GM21390 (cell line): ENCODE data around the gene PDE4D.

Source experiments
- ATAC-seq: cut with Tn5 transposase; IDR thresholded peaks from one replicate; pipeline ENCODE4 v1.9.1; 2021; ENCODE audit not compliant: unreplicated experiment

Gene PDE4D

GRCh38 chr5:59099270-59099994 is 794.1 kb downstream of the PDE4D start:
- ATAC-seq = peak; percentile 90

DNA sequence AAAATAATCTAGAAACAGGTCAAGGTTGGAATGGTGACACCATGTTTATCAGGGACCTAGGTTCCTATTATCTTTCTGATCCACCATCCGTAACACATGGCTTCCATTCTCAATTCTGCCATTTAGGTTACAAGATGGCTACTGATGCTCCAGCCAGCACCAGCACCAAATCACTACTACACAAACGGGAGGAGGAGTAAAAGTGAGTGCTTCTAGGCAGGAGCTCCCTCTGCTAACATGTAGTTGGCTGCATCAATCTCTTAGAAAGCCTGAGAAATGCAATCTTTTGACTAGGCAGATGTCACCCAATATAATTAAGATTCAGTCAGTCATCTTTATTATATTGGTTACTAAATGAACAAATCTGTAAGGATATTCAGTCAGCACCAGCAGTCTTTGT is 794.8 kb downstream of the PDE4D start:
- ATAC-seq = no peak

DNA sequence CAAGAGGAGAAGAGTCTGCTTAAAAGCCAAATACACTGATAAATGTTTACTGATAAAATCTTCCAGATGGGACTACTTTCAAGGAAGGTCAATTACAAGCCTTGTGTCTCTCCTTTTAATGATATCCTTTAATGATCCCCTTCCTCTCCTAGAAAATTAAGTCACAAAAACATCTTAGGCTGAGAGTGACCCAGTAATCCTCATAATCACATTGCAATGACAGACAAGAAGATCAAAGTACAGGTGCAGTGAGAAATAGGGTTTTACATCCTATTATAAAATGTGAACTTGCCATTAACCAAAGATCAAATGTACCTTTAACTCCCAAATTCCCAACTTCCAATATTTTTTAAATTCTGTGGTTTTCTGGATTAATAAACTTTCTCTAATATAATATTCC is 795.8 kb downstream of the PDE4D start:
- ATAC-seq = no peak

GRCh38 chr5:59097116-59097515 is 796.4 kb downstream of the PDE4D start:
- ATAC-seq = no peak

- ATAC-seq = no peak
These were observed 798.0 kb downstream of the PDE4D start for GRCh38 chr5:59095480-59095879.

GRCh38 chr5:59094864-59095263 is 798.7 kb downstream of the PDE4D start:
- no peak for ATAC-seq

DNA sequence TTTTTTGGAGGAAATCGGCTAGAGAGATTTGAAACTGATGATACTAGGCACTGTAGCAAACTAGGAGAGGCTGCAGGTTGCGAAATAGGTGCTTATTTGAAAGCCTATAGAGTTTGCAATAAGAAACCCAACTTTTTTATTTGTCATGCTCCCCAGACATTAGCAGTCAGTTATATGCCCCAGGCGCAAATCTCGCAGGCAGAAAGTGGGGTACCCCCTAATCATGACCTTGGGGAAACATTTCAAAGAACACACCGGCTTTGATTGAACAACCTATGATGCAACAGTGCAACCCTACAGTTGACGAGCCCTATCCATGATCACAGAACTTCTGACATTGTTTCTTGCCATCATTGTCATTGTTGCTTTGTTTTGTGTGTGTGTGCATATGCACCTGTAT is 800.2 kb downstream of the PDE4D start:
- no peak for ATAC-seq

GRCh38 chr5:59092758-59093157 is 800.8 kb downstream of the PDE4D start:
- ATAC-seq = no peak

DNA sequence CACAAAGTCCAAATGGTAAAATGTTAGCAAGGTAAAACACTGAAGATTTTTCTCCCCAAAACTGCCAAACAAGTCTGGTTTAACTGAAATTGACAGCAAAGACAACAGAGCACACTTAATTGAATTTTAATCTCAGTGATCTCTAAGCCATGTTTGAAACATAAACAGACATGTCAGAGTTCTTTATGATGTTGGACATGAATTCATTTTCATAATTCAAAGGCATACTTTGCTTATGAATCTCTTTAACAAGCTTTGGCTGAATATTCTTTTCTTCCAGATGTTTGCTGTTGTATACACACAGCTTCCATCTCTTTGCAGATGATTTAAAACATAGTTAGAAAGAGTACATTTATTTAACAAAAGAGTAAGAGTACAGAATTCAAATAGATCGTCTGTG is 801.6 kb downstream of the PDE4D start:
- ATAC-seq = no peak

- no peak for ATAC-seq
These were observed 803.2 kb downstream of the PDE4D start for GRCh38 chr5:59090323-59090722.

DNA sequence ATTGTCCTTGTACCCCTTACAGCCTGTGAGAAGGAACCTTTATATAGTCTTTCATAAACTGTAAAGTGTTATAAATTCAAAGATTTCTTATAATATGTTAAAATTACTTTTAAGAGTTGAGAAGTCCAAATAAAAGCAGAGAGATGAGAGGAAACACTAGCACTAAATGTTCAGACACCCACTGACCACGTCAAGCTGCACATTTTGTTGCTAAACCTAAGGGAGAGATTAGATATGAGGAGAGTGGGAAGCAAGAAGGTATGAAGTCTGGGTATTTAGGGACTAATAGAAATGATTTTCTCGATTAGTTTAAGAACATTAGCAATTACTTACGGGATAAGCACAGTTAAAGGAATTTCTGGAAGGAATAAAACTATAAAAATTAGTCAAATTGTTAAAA is 803.8 kb downstream of the PDE4D start:
- ATAC-seq = no peak

DNA sequence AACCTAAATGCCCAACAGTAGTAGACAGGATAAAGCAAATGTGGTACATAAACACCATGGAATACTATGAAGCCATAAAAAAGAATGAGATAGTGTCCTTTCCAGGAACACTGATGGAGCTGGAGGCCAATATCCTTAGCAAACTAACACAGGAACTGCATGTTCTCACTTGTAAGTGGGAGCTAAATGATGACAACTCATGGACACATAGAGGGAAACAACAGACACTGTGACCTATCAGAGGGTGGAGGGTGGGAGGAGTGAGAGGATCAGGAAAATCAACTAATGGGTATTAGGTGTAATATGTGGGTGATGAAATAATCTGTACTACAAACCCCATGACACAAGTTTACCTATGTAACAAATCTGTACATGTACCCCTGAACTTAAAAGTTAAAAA is 805.0 kb downstream of the PDE4D start:
- ATAC-seq = no peak

DNA sequence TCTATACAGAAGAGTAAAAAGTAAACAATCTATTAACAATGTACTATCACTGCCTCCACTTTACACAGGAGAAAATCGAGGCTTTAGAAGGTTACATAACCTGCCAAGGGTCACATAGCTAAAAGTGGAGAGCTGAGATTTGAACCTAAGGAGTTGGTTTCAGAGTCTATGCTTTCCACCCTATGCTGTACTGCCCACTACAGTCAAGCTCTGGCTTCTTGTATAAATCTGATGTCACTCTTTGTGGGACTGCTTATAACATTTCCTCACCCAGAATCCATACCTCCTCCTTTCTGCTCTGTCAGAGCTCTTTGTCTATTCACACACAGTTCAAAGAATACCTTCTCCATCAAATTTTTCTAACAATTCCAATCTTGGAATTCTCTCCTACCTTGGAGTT is 807.5 kb downstream of the PDE4D start:
- no peak for ATAC-seq

DNA sequence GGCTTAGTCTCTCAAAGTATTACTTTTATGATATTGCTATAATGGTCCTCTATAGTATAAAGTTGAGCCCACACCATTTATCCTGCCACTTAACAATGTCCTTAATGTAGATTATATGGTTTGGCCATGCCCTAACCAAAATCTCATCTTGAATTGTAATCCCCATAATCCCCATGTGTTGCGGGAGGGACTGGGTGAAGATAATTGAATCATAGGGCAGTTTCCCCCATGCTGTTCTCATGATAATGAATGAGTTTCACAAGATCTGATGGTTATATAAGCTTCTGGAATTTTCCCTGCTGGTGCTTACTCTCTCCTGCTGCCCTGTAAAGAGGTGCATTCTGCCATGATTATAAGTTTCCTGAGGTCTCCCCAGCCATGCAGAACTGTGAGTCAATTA is 811.8 kb downstream of the PDE4D start:
- no peak for ATAC-seq

- no peak for ATAC-seq
These were observed 813.6 kb downstream of the PDE4D start for GRCh38 chr5:59079622-59080620.

- ATAC-seq = no peak
These were observed 821.6 kb downstream of the PDE4D start for GRCh38 chr5:59071755-59072549.

DNA sequence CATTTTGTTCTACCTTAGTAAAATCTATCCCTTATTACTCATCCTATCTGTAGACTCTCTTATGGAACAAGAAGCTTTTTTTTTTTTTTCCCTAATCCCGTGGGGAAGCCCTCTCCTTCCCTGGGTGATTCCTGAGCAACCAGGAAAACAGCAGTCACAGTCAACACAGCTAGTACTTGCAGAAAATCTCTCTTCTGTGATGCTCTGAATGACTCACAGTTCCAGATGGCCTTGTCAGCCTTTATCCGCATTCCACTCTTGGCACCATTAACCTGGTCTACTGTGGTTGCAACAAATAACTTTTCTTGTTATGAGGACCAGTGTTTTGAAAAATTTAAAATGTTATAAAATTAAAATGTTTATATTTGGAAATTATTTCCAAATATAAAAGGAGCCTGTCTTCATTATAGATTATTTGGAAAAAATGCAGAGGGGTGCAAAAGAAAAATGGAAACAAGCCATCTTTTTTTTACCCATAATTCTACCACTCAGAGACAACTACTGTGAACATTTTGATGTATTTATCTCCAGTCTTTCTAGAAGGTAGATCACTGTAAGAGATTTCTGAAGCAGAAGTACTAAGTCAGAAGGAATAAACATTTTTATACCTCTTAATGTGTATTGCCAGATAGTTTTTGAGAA is 824.0 kb downstream of the PDE4D start:
- no peak for ATAC-seq

GRCh38 chr5:59067956-59068656 is 825.4 kb downstream of the PDE4D start:
- no peak for ATAC-seq

GRCh38 chr5:59066367-59067163 is 827.0 kb downstream of the PDE4D start:
- no peak for ATAC-seq
